ENCODE measurements around the gene PXN.

DNA sequence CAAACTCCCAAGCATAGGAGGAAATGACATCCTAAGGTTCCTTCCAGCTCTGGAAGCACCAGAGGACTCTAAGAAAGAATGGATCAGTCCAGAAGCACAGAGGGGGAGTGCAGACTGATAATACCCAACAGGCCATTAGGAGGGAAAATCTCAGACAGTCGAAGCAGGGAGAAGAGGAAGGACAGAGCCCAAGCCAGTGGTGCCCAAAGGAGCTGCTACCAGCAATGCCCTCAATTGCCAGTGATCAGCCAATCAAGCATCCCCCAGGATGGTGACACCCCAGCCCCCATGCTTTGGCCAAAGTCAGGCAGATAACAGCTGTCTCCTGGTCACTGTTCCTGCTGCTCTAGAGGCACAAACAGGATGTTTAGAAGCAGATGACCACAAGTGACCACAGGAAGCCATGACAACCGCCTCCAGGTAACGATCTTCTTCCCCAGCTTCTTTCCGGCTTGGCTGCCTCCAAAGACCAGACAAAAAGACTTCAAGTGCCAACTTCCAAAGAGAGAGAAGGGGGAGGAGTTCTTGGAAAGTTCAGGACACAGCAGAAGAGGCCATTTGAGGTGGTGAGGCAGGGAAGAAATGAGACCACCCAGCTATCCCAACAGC lies 16.2 kb downstream of the PXN start:
- TF ChIP-seq, protein P1, sequence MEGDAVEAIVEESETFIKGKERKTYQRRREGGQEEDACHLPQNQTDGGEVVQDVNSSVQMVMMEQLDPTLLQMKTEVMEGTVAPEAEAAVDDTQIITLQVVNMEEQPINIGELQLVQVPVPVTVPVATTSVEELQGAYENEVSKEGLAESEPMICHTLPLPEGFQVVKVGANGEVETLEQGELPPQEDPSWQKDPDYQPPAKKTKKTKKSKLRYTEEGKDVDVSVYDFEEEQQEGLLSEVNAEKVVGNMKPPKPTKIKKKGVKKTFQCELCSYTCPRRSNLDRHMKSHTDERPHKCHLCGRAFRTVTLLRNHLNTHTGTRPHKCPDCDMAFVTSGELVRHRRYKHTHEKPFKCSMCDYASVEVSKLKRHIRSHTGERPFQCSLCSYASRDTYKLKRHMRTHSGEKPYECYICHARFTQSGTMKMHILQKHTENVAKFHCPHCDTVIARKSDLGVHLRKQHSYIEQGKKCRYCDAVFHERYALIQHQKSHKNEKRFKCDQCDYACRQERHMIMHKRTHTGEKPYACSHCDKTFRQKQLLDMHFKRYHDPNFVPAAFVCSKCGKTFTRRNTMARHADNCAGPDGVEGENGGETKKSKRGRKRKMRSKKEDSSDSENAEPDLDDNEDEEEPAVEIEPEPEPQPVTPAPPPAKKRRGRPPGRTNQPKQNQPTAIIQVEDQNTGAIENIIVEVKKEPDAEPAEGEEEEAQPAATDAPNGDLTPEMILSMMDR (IDR thresholded peaks at IDR 0.05), result no peak
- TF ChIP-seq ZFX (IDR thresholded peaks at IDR 0.05; ENCODE audit: borderline replicate concordance), result no peak
